Liver (tissue), 9 donors: Measurements from ENCODE around the gene CEACAM16. TPM values are rescaled to one million over a fixed set of nuclear protein-coding genes. Genes with fewer than 3 reads are reported as not detected.
A peak's percentile ranks its signal among the peaks of the same experiment; 100 is the strongest.

Experiments
- DNase-seq: peaks from one replicate; pipeline ENCODE4 v3.0.0-alpha.2; 2017; ENCODE audit warnings: low spot score
- H3K27ac ChIP-seq, 2 donors: one replicate each; pipeline ENCODE4 v1.7.0; 2013; ENCODE audit warnings: inconsistent platforms in 2 of 2, low read length in 2 of 2, control low read depth in 1 of 2, low read depth in 1 of 2, mild to moderate bottlenecking in 1 of 2
- H3K27me3 ChIP-seq, 4 donors: one replicate each; pipeline versions ENCODE4 v1.6.1 to v1.7.0; 2013; ENCODE audit warnings: low read length in 3 of 4, inconsistent platforms in 1 of 4, mild to moderate bottlenecking in 1 of 4, moderate library complexity in 1 of 4; ENCODE audit not compliant: control insufficient read depth in 4 of 4, insufficient read depth in 4 of 4
- H3K36me3 ChIP-seq, 4 donors: one replicate each; pipeline versions ENCODE4 v1.6.1 to v1.7.0; 2013; ENCODE audit warnings: low read length in 3 of 4, mild to moderate bottlenecking in 3 of 4, low read depth in 1 of 4, moderate library complexity in 1 of 4; ENCODE audit not compliant: control insufficient read depth in 4 of 4, insufficient read depth in 3 of 4
- H3K4me1 ChIP-seq, 4 donors: one replicate each; pipeline versions ENCODE4 v1.6.1 to v1.7.0; 2013; ENCODE audit warnings: low read length in 3 of 4, mild to moderate bottlenecking in 3 of 4, moderate library complexity in 1 of 4; ENCODE audit not compliant: control insufficient read depth in 4 of 4, insufficient read depth in 4 of 4
- H3K4me3 ChIP-seq, 3 donors: one replicate each; pipeline versions ENCODE4 v1.6.1 to v1.7.0; 2013; ENCODE audit warnings: low read length in 3 of 3, control low read depth in 1 of 3, low read depth in 1 of 3, mild to moderate bottlenecking in 1 of 3
- H3K9ac ChIP-seq, 2 donors: one replicate each; pipeline ENCODE4 v1.7.0; 2013; ENCODE audit warnings: low read length in 2 of 2, mild to moderate bottlenecking in 2 of 2, moderate library complexity in 2 of 2, control low read depth in 1 of 2, low read depth in 1 of 2
- H3K9me3 ChIP-seq, 4 donors: one replicate each; pipeline versions ENCODE4 v1.6.1 to v1.7.0; 2013; ENCODE audit warnings: low read length in 3 of 4; ENCODE audit not compliant: control insufficient read depth in 4 of 4
- EGR1 ChIP-seq, 2 donors: IDR thresholded peaks; 2 replicates each; pipeline ENCODE4 v1.6.1; 2016 to 2018; ENCODE audit warnings: antibody characterized with exemption in 2 of 2, low read depth in 2 of 2
- FOXA2 ChIP-seq: IDR thresholded peaks from 2 replicates; pipeline ENCODE4 v1.6.1; 2016; ENCODE audit warnings: antibody characterized with exemption
- GABPA ChIP-seq, 2 donors: IDR thresholded peaks in 1 of 2; conservative IDR thresholded peaks in 1 of 2; 2 replicates each; pipeline ENCODE4 v1.6.1; 2016; ENCODE audit warnings: antibody characterized with exemption in 2 of 2, mild to moderate bottlenecking in 1 of 2, moderate library complexity in 1 of 2
- HNF4A ChIP-seq, 2 donors: conservative IDR thresholded peaks; 2 replicates each; pipeline ENCODE4 v1.6.1; 2016; ENCODE audit warnings: antibody characterized with exemption in 2 of 2, mild to moderate bottlenecking in 2 of 2
- JUND ChIP-seq, 2 donors: IDR thresholded peaks; 2 replicates each; pipeline ENCODE4 v1.6.1; 2016; ENCODE audit warnings: antibody characterized with exemption in 2 of 2
- NR2F2 ChIP-seq: IDR thresholded peaks from 2 replicates; pipeline ENCODE4 v1.6.1; 2016; ENCODE audit warnings: antibody characterized with exemption
- RAD21 ChIP-seq, 2 donors: IDR thresholded peaks; 2 replicates each; pipeline ENCODE4 v1.6.1; 2016; ENCODE audit warnings: antibody characterized with exemption in 2 of 2, mild to moderate bottlenecking in 2 of 2
- RXRA ChIP-seq, 2 donors: IDR thresholded peaks; 2 replicates each; pipeline ENCODE4 v1.6.1; 2017 to 2018; ENCODE audit warnings: antibody characterized with exemption in 2 of 2, mild to moderate bottlenecking in 1 of 2
- TAF1 ChIP-seq: conservative IDR thresholded peaks from 2 replicates; pipeline ENCODE4 v1.6.1; 2016; ENCODE audit warnings: antibody characterized with exemption, mild to moderate bottlenecking
- YY1 ChIP-seq: IDR thresholded peaks from 2 replicates; pipeline ENCODE4 v1.6.1; 2016; ENCODE audit warnings: antibody characterized with exemption, mild to moderate bottlenecking
- WGBS: extraction: QIAGEN DNeasy Blood & Tissue Kit; methylation state at CpG from one replicate; pipeline ENCODE4 v1.1.7; 2013; 5-methylcytosine and 5-hydroxymethylcytosine counted together
- polyA plus RNA-seq, 2 donors: library from polyadenylated mRNA; stranded (reverse) in 1 of 2; unstranded in 1 of 2; fragments of 200-250 nt in 1 of 2; fragments of >200 nt in 1 of 2; fragmentation: Nextera tagmentation in 1 of 2; extraction: Ambion mirVana in 1 of 2; gene quantifications; one replicate each; pipeline versions ENCODE4 v1.2.1 to v1.2.3, GENCODE V29; 2013 to 2015
- total RNA-seq, 2 donors: library from RNA; depleted of rRNA; stranded (reverse); fragments of >200 nt; gene quantifications; one replicate each; pipeline ENCODE4 v1.2.3, GENCODE V29; 2014
- TF ChIP-seq, protein P1 (sequence below): IDR thresholded peaks from 2 replicates; pipeline ENCODE4 v1.6.1; 2016; ENCODE audit warnings: antibody characterized with exemption
- TF ChIP-seq, protein P2 (sequence below): IDR thresholded peaks from 2 replicates; pipeline ENCODE4 v1.6.1; 2016; ENCODE audit warnings: antibody characterized with exemption
- TF ChIP-seq, protein P3 (sequence below): IDR thresholded peaks from 2 replicates; pipeline ENCODE4 v1.6.1; 2016; ENCODE audit warnings: antibody characterized with exemption
- TF ChIP-seq, protein P4 (sequence below): IDR thresholded peaks from 2 replicates; pipeline ENCODE4 v1.6.1; 2016; ENCODE audit warnings: antibody characterized with exemption, mild to moderate bottlenecking
- donor health status: healthy.
- donor health status: healthy.
- donor health status: healthy.
- donor health status: healthy.
- donor health status: healthy.

The CEACAM16 gene
- total and polyA plus RNA-seq, 4 donors, result 0.09 TPM; not detected in 3

DNA sequence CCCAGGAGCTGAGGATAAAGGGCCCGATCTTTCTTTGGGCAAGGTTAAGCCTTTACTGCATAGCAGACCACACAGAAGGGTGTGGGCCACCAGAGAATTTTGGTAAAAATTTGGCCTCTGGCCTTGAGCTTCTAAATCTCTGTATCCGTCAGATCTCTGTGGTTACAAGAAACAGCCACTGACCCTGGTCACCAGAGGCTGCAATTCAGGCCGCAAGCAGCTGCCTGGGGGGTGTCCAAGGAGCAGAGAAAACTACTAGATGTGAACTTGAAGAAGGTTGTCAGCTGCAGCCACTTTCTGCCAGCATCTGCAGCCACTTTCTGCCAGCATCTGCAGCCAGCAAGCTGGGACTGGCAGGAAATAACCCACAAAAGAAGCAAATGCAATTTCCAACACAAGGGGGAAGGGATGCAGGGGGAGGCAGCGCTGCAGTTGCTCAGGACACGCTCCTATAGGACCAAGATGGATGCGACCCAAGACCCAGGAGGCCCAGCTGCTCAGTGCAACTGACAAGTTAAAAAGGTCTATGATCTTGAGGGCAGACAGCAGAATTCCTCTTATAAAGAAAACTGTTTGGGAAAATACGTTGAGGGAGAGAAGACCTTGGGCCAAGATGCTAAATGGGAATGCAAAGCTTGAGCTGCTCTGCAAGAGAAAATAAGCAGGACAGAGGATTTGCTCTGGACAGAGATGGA, 36.1 kb upstream of the CEACAM16 start:
- no peak overlapping the region for H3K4me3 ChIP-seq
- H3K4me1 ChIP-seq, result peaks cover 0 to 2% (median 0%) of the 10 kb centered on the region in 4 donors
- TF ChIP-seq YY1, result no peak
- TF ChIP-seq NR2F2, result peak; percentile 66
- peak in 1 of 2 donors; percentile 16 for TF ChIP-seq RXRA (IDR thresholded peaks at IDR 0.05)
- peaks cover 6 to 52% (median 33%) of the 10 kb centered on the region in 4 donors for H3K36me3 ChIP-seq
- no peak overlapping the region for H3K27ac ChIP-seq
- no peak for DNase-seq
- no peaks in the 10 kb centered on the region for H3K27me3 ChIP-seq
- 85% methylated on average over 7 of the region's 7 CpGs for WGBS
- H3K9me3 ChIP-seq, result no peaks in the 10 kb centered on the region
- no peak overlapping the region for H3K9ac ChIP-seq

DNA sequence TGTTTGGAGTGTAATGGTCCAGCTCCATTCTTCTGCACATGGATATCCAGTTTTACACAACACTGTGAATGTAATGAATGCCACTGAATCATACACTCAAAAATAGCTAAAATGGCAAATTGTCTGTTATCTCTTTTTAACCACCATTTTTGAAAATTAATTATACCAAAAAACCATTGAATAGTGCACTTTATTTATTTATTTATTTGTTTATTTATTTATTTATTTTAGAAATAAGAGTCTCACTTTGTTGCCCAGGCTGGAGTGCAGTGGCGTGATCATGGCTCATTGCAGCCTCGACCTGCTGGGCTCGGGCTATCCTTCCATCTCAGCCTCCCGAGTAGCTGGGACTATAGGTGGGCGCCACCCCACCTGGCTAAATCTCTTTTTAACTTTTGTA, 35.0 kb upstream of the CEACAM16 start:
- no peak overlapping the region for H3K9ac ChIP-seq
- peaks cover 0 to 2% (median 0%) of the 10 kb centered on the region in 4 donors for H3K4me1 ChIP-seq
- 96% methylated on average over 5 of the region's 5 CpGs for WGBS
- no peak overlapping the region for H3K4me3 ChIP-seq
- peaks cover 6 to 40% (median 25%) of the 10 kb centered on the region in 4 donors for H3K36me3 ChIP-seq
- H3K9me3 ChIP-seq, result no peaks in the 10 kb centered on the region
- no peak overlapping the region for H3K27ac ChIP-seq
- no peak for TF ChIP-seq EGR1 (IDR thresholded peaks at IDR 0.05; ENCODE audit: low read depth in 2 of 2)
- TF ChIP-seq, protein P1, sequence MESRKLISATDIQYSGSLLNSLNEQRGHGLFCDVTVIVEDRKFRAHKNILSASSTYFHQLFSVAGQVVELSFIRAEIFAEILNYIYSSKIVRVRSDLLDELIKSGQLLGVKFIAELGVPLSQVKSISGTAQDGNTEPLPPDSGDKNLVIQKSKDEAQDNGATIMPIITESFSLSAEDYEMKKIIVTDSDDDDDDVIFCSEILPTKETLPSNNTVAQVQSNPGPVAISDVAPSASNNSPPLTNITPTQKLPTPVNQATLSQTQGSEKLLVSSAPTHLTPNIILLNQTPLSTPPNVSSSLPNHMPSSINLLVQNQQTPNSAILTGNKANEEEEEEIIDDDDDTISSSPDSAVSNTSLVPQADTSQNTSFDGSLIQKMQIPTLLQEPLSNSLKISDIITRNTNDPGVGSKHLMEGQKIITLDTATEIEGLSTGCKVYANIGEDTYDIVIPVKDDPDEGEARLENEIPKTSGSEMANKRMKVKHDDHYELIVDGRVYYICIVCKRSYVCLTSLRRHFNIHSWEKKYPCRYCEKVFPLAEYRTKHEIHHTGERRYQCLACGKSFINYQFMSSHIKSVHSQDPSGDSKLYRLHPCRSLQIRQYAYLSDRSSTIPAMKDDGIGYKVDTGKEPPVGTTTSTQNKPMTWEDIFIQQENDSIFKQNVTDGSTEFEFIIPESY, result no peak
- TF ChIP-seq, protein P2, sequence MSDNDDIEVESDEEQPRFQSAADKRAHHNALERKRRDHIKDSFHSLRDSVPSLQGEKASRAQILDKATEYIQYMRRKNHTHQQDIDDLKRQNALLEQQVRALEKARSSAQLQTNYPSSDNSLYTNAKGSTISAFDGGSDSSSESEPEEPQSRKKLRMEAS, result no peak
- TF ChIP-seq, protein P3, sequence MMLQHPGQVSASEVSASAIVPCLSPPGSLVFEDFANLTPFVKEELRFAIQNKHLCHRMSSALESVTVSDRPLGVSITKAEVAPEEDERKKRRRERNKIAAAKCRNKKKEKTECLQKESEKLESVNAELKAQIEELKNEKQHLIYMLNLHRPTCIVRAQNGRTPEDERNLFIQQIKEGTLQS, result no peak
- no peak for TF ChIP-seq RXRA (IDR thresholded peaks at IDR 0.05)
- no peak for TF ChIP-seq NR2F2
- no peak for TF ChIP-seq GABPA (IDR thresholded peaks at IDR 0.05 in 1 of 2, conservative IDR thresholded peaks at IDR 0.05 in 1 of 2)
- no peak for TF ChIP-seq YY1
- TF ChIP-seq RAD21 (IDR thresholded peaks at IDR 0.05), result no peak
- TF ChIP-seq FOXA2, result no peak
- no peak for TF ChIP-seq JUND (IDR thresholded peaks at IDR 0.05)
- no peak for TF ChIP-seq HNF4A (conservative IDR thresholded peaks at IDR 0.05)
- no peak for TF ChIP-seq TAF1
- TF ChIP-seq, protein P4, sequence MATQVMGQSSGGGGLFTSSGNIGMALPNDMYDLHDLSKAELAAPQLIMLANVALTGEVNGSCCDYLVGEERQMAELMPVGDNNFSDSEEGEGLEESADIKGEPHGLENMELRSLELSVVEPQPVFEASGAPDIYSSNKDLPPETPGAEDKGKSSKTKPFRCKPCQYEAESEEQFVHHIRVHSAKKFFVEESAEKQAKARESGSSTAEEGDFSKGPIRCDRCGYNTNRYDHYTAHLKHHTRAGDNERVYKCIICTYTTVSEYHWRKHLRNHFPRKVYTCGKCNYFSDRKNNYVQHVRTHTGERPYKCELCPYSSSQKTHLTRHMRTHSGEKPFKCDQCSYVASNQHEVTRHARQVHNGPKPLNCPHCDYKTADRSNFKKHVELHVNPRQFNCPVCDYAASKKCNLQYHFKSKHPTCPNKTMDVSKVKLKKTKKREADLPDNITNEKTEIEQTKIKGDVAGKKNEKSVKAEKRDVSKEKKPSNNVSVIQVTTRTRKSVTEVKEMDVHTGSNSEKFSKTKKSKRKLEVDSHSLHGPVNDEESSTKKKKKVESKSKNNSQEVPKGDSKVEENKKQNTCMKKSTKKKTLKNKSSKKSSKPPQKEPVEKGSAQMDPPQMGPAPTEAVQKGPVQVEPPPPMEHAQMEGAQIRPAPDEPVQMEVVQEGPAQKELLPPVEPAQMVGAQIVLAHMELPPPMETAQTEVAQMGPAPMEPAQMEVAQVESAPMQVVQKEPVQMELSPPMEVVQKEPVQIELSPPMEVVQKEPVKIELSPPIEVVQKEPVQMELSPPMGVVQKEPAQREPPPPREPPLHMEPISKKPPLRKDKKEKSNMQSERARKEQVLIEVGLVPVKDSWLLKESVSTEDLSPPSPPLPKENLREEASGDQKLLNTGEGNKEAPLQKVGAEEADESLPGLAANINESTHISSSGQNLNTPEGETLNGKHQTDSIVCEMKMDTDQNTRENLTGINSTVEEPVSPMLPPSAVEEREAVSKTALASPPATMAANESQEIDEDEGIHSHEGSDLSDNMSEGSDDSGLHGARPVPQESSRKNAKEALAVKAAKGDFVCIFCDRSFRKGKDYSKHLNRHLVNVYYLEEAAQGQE, result no peak
- no peak for DNase-seq
- H3K27me3 ChIP-seq, result no peaks in the 10 kb centered on the region
